ENCODE measurements around the gene INVS. TPM values are rescaled to one million over a fixed set of nuclear protein-coding genes. Genes with fewer than 3 reads are reported as not detected.

Gene INVS
- polyA plus RNA-seq, 1 of the 3 experiments (the other 2 are of a cell fraction) = 8.1 TPM

DNA sequence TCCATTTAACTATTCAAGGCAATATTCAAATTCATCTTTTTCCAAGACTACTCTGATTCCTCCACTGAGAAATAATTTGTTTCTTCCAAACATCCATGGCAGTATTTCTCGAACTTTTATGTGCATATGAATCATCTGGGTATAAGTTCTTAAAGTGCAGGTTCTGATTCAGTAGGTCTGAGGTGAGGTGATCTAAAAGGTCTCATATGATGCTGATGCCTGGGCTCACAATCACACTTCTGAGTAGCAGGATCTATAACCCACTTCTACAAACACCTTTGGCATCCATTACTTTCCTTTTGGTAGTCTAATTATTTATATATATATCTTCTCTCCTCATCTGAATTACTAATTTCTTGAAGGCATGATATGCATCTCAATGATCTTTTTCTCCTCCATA is 7.4 kb upstream of the INVS start:
- Histone ChIP-seq H3K27me3 (ENCODE audit: insufficient read depth) (no peaks in the 10 kb centered on the region), H4K20me1 (ENCODE audit: insufficient read depth) (peaks cover 89% of the 10 kb centered on the region), H3K79me2 (ENCODE audit: insufficient read depth) (peaks cover 98% of the 10 kb centered on the region), H3K4me1 (ENCODE audit: control insufficient read depth in 1 of 2, insufficient read depth in 2 of 2, low read depth in 1 of 2, low read length in 1 of 2) (peaks cover 2% of the 10 kb centered on the region in 2 experiments; a peak in 3 of 4 replicates), H3F3A (replicated peaks; ENCODE audit: insufficient read depth) (peaks cover 9% of the 10 kb centered on the region), H3K4me3 (ENCODE audit: low read depth in 2 of 2, low read length in 1 of 2) (no peak overlapping the region), H3K9me2 (no peaks in the 10 kb centered on the region), H3K9ac (no peak overlapping the region), H3K36me3 (replicated peaks in 1 of 2; ENCODE audit: control insufficient read depth in 1 of 2, insufficient read depth in 2 of 2, low read length in 1 of 2) (no peaks in the 10 kb centered on the region), H3K27ac (ENCODE audit: low read depth in 2 of 2, low read length in 1 of 2) (no peak overlapping the region), H2AFZ (ENCODE audit: low read depth) (no peak overlapping the region), H3K4me2 (no peak overlapping the region), H3K9me3 (no peaks in the 10 kb centered on the region)
- WGBS (ENCODE audit: low lambda C conversion rate) = 76% methylated on average over 1 of the region's 1 CpG
- DNase-seq = no peak
- POLR2A ChIA-PET = no interaction called here
- TF ChIP-seq TAF1 (IDR thresholded peaks at IDR 0.05; ENCODE audit: borderline replicate concordance, low read depth, low read length) (no peak), MXI1 (IDR thresholded peaks at IDR 0.05; ENCODE audit: low read depth, low read length) (no peak), NRF1 (IDR thresholded peaks at IDR 0.05; ENCODE audit: low read depth, low read length) (no peak), SIN3A (IDR thresholded peaks at IDR 0.05; ENCODE audit: borderline replicate concordance, low read depth, low read length) (no peak), FOSL2 (IDR thresholded peaks at IDR 0.05; ENCODE audit: borderline replicate concordance, low read depth) (no peak), EZH2phosphoT487 (IDR thresholded peaks at IDR 0.05; ENCODE audit: borderline replicate concordance, low read depth) (no peak), SMC3 (IDR thresholded peaks at IDR 0.05; ENCODE audit: low read depth, low read length) (no peak), YY1 (IDR thresholded peaks at IDR 0.05; ENCODE audit: low read depth) (no peak), TCF12 (IDR thresholded peaks at IDR 0.05) (no peak)
- TF ChIP-seq, protein P1, sequence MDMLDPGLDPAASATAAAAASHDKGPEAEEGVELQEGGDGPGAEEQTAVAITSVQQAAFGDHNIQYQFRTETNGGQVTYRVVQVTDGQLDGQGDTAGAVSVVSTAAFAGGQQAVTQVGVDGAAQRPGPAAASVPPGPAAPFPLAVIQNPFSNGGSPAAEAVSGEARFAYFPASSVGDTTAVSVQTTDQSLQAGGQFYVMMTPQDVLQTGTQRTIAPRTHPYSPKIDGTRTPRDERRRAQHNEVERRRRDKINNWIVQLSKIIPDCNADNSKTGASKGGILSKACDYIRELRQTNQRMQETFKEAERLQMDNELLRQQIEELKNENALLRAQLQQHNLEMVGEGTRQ (IDR thresholded peaks at IDR 0.05; ENCODE audit: borderline replicate concordance, low read depth, low read length) = no peak
- TF ChIP-seq, protein P2, sequence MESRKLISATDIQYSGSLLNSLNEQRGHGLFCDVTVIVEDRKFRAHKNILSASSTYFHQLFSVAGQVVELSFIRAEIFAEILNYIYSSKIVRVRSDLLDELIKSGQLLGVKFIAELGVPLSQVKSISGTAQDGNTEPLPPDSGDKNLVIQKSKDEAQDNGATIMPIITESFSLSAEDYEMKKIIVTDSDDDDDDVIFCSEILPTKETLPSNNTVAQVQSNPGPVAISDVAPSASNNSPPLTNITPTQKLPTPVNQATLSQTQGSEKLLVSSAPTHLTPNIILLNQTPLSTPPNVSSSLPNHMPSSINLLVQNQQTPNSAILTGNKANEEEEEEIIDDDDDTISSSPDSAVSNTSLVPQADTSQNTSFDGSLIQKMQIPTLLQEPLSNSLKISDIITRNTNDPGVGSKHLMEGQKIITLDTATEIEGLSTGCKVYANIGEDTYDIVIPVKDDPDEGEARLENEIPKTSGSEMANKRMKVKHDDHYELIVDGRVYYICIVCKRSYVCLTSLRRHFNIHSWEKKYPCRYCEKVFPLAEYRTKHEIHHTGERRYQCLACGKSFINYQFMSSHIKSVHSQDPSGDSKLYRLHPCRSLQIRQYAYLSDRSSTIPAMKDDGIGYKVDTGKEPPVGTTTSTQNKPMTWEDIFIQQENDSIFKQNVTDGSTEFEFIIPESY (IDR thresholded peaks at IDR 0.05; ENCODE audit: borderline replicate concordance, low read depth) = no peak
- TF ChIP-seq, protein P3, sequence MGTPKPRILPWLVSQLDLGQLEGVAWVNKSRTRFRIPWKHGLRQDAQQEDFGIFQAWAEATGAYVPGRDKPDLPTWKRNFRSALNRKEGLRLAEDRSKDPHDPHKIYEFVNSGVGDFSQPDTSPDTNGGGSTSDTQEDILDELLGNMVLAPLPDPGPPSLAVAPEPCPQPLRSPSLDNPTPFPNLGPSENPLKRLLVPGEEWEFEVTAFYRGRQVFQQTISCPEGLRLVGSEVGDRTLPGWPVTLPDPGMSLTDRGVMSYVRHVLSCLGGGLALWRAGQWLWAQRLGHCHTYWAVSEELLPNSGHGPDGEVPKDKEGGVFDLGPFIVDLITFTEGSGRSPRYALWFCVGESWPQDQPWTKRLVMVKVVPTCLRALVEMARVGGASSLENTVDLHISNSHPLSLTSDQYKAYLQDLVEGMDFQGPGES (IDR thresholded peaks at IDR 0.05; ENCODE audit: low read depth, low read length) = no peak
- TF ChIP-seq, protein P4, sequence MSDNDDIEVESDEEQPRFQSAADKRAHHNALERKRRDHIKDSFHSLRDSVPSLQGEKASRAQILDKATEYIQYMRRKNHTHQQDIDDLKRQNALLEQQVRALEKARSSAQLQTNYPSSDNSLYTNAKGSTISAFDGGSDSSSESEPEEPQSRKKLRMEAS (IDR thresholded peaks at IDR 0.05; ENCODE audit: low read depth) = no peak
- TF ChIP-seq, protein P5, sequence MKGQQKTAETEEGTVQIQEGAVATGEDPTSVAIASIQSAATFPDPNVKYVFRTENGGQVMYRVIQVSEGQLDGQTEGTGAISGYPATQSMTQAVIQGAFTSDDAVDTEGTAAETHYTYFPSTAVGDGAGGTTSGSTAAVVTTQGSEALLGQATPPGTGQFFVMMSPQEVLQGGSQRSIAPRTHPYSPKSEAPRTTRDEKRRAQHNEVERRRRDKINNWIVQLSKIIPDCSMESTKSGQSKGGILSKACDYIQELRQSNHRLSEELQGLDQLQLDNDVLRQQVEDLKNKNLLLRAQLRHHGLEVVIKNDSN (IDR thresholded peaks at IDR 0.05; ENCODE audit: borderline replicate concordance, low read depth) = no peak
- CTCF ChIA-PET = interaction anchor here (1.1 to 1.4 kb wide), 2 partner anchors 8 to 64 kb away, joined by 3 to 4 read pairs; no protein-coding TSS in a partner anchor

All from SK-N-SH (cell line).